SK-N-DZ (cell line): ENCODE data around the gene HNRNPA0.

Experiments used
- DNase-seq: peaks from one replicate; pipeline ENCODE4 v3.0.0-alpha.2; 2015; ENCODE audit warnings: low spot score

HNRNPA0 gene

DNA sequence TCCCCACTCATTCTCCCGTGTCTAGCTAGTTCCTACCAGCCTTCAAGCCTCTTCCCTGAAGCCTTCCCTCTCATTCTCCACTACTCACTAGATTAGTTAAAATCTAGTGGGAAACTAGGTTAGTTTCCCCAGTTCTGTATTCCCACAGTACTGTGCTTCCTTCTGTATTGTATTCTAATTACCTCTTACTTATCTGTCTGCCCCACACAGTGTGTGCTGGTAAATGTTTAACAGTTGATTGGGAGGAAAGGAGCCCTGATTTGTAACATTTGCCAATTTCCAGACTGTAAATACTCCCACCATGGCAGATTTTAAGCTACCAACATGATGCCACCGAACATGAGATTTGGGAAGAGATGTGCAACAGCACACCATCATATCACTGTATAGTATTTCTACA lies 26.5 kb downstream of the HNRNPA0 start:
- no peak for DNase-seq

GRCh38 chr5:137724251-137724650 lies 29.9 kb downstream of the HNRNPA0 start:
- DNase-seq = no peak

DNA sequence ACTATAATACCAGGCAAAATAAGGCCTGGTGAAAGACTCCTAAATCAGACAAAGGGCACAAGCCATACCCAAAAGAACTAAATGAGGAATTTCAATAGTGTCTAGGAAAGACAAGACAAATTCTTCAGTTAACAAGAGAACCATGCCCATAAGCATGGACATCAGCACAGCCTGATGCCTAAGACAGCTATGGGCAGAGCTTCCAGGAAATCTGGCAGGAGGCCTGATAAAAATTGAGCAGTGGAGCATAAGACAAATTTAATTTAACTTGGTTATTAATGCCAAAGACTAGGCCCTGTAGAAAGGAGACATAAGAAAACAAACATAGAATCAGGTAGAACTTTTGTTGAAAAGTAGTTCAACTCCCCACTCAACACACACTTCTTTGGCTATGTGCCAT lies 35.6 kb downstream of the HNRNPA0 start:
- no peak for DNase-seq

- DNase-seq = no peak
These were observed 37.8 kb downstream of the HNRNPA0 start for GRCh38 chr5:137716337-137716736.

DNA sequence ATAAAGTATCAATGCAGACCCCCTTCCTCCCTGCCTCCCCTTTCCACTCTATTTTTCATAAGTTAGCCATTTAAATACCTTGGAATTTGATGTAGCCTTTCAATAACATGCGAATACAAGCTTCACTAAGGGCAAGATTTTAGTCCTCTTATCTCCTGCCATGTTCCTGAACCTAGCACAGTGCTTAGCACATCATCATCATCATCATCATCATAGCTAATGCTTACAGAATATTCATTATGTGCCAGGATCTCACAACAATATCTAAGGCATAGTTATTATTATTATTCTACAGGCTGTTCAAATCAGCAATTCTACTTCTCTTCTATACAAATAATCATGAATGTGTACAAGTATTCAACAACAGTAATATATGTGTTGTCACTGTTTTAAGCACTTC lies 38.7 kb downstream of the HNRNPA0 start:
- no peak for DNase-seq

GRCh38 chr5:137714946-137715345 lies 39.2 kb downstream of the HNRNPA0 start:
- DNase-seq = no peak

DNA sequence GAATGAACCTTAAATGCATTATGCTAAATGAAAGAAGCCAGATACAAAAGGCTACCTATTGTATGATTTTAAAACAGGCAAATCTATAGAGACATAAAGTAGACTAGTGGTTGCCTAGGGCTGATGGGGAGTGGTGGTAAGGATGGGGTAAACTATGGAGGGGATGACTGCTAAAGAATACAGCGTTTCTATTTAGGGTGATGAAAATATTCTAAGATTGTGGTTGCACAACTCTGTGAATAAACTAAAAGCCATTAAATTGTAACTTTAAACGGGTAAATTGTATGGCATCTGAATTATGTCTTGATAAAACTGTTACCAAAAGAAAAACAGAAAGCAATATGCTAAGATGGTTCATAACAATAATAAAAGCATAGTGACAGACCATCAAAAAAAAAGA lies 39.7 kb downstream of the HNRNPA0 start:
- no peak for DNase-seq

DNA sequence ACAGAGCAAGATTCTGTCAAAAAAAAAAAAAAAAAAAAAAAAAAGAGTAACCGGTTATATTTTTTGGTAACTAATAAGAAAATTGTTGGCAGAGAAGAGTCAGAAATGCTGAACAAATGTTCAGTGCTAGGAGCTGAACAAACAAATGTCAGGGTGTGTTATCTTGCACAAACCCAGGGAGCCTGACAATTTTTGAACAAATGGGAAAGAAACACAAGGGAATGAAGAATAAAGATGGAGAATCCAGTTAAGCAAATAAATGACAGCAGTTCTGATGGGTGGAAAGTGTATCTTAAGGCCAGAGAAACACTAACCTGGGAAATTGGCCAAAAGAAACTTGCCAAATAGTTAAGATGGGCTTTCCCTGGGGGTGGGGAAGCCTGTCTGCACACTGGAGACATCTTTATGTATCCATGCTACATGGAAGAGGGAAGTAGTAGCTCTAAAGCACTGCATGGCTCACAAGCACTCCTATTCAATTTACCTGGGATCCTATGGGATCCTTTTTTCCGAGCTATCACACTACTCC lies 42.0 kb downstream of the HNRNPA0 start:
- no peak for DNase-seq

DNA sequence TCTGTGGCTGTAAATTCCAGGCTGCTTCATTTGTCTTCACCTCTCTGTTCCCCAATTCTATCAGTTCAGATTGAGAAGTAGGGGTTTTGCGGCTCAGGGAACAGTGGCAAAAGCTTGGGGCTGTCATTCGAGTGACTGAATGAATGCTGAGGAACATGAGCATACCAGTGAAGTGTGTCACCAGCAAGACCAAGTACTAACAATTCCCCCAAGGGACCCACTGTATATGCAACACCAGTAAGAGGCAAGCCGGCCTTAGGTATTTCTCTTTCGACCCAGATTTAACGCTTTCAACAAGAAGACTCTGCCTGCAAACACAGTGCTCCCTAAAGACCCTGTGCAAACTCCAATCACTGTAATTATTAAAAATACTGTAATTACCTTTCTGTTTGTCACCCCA lies 44.1 kb downstream of the HNRNPA0 start:
- DNase-seq = no peak

GRCh38 chr5:137708796-137709559 lies 45.2 kb downstream of the HNRNPA0 start:
- no peak for DNase-seq

DNA sequence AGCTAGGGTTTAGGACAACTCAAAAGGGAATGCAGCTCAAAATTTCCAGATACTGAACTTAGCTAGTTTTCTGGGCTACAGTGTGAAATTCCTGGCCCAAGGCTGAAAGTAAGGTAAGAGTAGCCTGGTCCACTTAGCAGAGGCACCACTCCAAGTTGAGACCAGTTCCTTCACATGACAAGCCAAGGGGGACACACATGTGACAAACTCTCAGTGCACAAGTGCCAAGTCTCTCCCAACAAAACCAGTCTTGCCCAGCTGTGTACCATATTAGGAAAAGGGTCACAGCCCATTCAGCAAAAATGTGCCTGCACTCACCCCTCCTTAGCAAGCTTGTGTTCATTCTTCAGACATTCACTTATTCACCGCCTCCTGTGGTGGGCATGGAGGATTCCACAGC lies 46.1 kb downstream of the HNRNPA0 start:
- DNase-seq = no peak

- DNase-seq = no peak
These were observed 47.3 kb downstream of the HNRNPA0 start for GRCh38 chr5:137706841-137707240.

DNA sequence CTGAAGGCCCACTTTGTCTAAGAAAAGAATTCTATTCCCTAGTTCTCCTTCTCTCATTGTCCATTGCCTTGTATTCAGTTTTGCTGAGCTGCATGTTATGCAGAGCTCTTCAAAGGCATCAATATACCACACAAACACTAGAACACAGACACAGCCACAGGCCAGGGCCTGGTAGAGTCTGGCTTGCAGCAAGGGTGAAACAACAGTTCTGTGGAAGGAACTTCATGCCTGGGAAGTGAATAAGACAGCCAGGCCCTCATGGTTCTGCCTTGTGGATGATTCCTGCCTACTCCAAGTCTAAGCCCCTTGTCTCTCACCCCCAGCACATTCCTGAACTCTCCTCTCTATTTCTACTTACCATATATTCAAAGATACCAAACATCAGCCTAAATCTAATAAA lies 49.1 kb downstream of the HNRNPA0 start:
- DNase-seq = no peak

GRCh38 chr5:137703565-137703964 lies 50.6 kb downstream of the HNRNPA0 start:
- DNase-seq = no peak

DNA sequence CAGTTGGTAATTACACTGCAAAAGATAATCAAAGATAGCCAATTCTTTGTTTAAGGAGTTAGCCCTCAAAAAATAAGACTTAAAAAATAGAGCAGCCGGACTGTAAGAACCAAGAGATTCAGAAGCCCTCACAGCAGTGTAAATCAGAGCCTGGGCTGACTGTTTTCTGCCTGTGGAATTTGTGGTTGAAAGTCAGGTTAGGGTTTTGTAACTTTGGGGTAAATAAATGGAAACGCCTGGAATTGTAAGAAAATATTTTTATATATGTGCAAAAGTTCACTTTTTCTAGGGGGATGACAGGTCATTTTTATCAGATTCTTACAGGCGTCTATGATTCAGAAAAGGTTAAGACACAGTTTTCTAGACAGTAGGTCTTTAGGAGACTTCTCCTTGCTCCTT lies 53.9 kb downstream of the HNRNPA0 start:
- DNase-seq = no peak

DNA sequence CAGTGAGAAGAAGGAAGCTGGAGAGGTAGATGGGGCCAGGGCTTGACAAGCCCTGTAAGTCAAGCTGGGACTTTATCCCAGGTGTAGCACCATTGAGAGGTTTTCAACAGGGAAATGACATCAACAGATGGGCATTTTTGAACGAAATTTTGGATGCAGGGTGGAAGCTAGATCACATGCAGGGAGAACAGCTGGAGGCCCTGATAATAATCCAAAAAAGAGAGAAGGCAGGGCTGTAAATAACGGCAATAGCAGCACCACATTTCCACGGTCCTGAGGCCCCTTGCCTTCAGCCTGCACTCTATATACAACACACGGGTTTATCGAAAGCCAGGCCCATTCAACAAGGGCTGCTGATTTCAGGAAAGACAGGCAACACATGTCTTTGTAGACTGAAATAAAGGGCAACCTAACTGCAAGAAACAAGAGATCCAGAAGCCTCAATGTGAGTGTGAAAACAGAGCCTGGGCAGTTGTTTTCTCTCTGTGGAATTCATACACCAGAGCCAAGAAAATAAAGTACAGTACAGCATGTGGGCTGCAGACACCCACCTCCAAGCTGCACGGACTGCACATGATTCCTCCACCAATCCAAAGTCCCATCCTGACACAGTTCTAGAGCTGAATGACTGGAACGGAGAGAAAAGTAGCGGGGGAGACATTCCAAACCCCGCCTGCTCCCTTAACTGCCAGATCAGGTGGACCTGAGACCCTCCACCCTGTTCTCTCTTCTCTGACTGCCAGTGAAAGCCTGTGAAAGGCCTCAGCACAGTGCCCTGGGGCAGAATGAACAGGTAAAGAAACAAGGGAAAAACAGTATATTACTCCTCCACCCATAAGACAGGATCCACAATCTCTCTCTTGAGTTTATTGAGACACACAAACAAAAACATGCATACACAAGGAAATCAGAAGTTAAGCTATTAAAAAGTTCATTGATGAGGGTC lies 54.6 kb downstream of the HNRNPA0 start:
- no peak for DNase-seq

GRCh38 chr5:137696481-137696880 lies 57.7 kb downstream of the HNRNPA0 start:
- no peak for DNase-seq

- no peak for DNase-seq
These were observed 58.3 kb downstream of the HNRNPA0 start for GRCh38 chr5:137695651-137696428.
